ENCODE measurements around the gene SLC6A11. TPM values are rescaled to one million over a fixed set of nuclear protein-coding genes. Genes with fewer than 3 reads are reported as not detected.

Gene SLC6A11
- total and polyA plus RNA-seq, 4 donors, result 0.02 to 0.09 TPM; not detected in 2

GRCh38 chr3:10901296-10901945, 85.4 kb downstream of the SLC6A11 start:
- WGBS, 2 donors, result 74 to 80% methylated on average over 13 of the region's 13 CpGs
- no peak for DNase-seq
- no peak for ATAC-seq (ENCODE audit: insufficient read depth, low FRiP score)
- no peaks in the 10 kb centered on the region for H3K36me3 ChIP-seq (ENCODE audit: control insufficient read depth in 4 of 4, insufficient read depth in 4 of 4, low read length in 4 of 4)
- H3K4me1 ChIP-seq (ENCODE audit: control insufficient read depth in 5 of 5, insufficient read depth in 5 of 5, low read length in 5 of 5), result no peaks in the 10 kb centered on the region
- H3K9me3 ChIP-seq (ENCODE audit: control insufficient read depth in 4 of 4, insufficient read depth in 3 of 4, low read length in 3 of 4), result peaks cover 0 to 18% (median 0%) of the 10 kb centered on the region in 4 donors
- no peak overlapping the region for H3K27ac ChIP-seq (ENCODE audit: low read depth in 1 of 2, low read length in 1 of 2)
- no peak overlapping the region for H3K4me3 ChIP-seq
- TF ChIP-seq CTCF (IDR thresholded peaks at IDR 0.05; ENCODE audit: control extremely low read depth, extremely low read depth), result no peak
- H3K9ac ChIP-seq (ENCODE audit: insufficient read depth in 1 of 2, low read length in 2 of 2), result no peak overlapping the region
- no peaks in the 10 kb centered on the region for H3K27me3 ChIP-seq (ENCODE audit: control insufficient read depth in 3 of 3, insufficient read depth in 3 of 3, low read length in 2 of 3)

DNA sequence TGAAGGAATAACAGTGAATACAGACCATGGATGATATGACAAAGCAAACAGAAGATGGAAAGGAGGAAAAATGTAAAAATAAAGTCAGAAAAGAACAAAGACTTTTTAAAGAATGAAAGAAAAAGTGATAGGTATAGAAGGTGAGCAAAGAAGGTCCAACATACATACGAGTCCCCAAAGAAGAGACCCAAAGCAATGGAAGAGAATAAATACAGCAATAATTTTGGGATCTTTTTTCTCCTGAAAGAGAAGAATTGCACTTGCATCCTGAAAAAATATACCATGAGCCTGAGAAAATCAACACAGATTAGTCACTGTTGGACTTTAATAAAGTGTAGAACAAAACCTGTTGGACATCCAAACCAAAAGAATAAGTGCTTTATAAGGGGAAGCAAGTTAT, 91.2 kb downstream of the SLC6A11 start:
- DNase-seq (no peak), ATAC-seq (ENCODE audit: insufficient read depth, low FRiP score) (no peak)
- Histone ChIP-seq H3K9me3 (ENCODE audit: control insufficient read depth in 4 of 4, insufficient read depth in 3 of 4, low read length in 3 of 4) (peaks cover 0 to 20% (median 9%) of the 10 kb centered on the region in 4 donors), H3K4me3 (no peak overlapping the region), H3K27ac (ENCODE audit: low read depth in 1 of 2, low read length in 1 of 2) (no peak overlapping the region), H3K4me1 (ENCODE audit: control insufficient read depth in 5 of 5, insufficient read depth in 5 of 5, low read length in 5 of 5) (no peaks in the 10 kb centered on the region), H3K9ac (ENCODE audit: insufficient read depth in 1 of 2, low read length in 2 of 2) (no peak overlapping the region), H3K27me3 (ENCODE audit: control insufficient read depth in 3 of 3, insufficient read depth in 3 of 3, low read length in 2 of 3) (peaks cover 0 to 3% (median 0%) of the 10 kb centered on the region in 3 donors), H3K36me3 (ENCODE audit: control insufficient read depth in 4 of 4, insufficient read depth in 4 of 4, low read length in 4 of 4) (no peaks in the 10 kb centered on the region)
- TF ChIP-seq CTCF (IDR thresholded peaks at IDR 0.05; ENCODE audit: control extremely low read depth, extremely low read depth), result no peak
- 89 to 92% methylated on average over 1 of the region's 1 CpG for WGBS, 2 donors

GRCh38 chr3:10910367-10910766, 94.3 kb downstream of the SLC6A11 start:
- ATAC-seq (ENCODE audit: insufficient read depth, low FRiP score), result no peak
- Histone ChIP-seq H3K9me3 (ENCODE audit: control insufficient read depth in 4 of 4, insufficient read depth in 3 of 4, low read length in 3 of 4) (peaks cover 0 to 15% (median 9%) of the 10 kb centered on the region in 4 donors), H3K4me3 (no peak overlapping the region), H3K4me1 (ENCODE audit: control insufficient read depth in 5 of 5, insufficient read depth in 5 of 5, low read length in 5 of 5) (no peaks in the 10 kb centered on the region), H3K27ac (ENCODE audit: low read depth in 1 of 2, low read length in 1 of 2) (no peak overlapping the region), H3K9ac (ENCODE audit: insufficient read depth in 1 of 2, low read length in 2 of 2) (no peak overlapping the region), H3K27me3 (ENCODE audit: control insufficient read depth in 3 of 3, insufficient read depth in 3 of 3, low read length in 2 of 3) (peaks cover 0 to 3% (median 2%) of the 10 kb centered on the region in 3 donors), H3K36me3 (ENCODE audit: control insufficient read depth in 4 of 4, insufficient read depth in 4 of 4, low read length in 4 of 4) (no peaks in the 10 kb centered on the region)
- WGBS, 2 donors, result 68 to 76% methylated on average over 3 of the region's 3 CpGs
- TF ChIP-seq CTCF (IDR thresholded peaks at IDR 0.05; ENCODE audit: control extremely low read depth, extremely low read depth), result no peak
- no peak for DNase-seq

All from lung (tissue), 12 donors.